GM18868 (cell line): ENCODE measurements around the gene C2CD4D.
A peak's percentile ranks its signal among the peaks of the same experiment; 100 is the strongest.

ENCODE experiments used
- ATAC-seq: cut with Tn5 transposase; IDR thresholded peaks from one replicate; pipeline ENCODE4 v1.9.1; 2021; ENCODE audit warnings: mild to moderate bottlenecking, moderate library complexity; ENCODE audit not compliant: unreplicated experiment

C2CD4D gene

GRCh38 chr1:151790940-151791651 lies 48.5 kb downstream of the C2CD4D start:
- ATAC-seq: no peak

- peak; percentile 98 for ATAC-seq
Measured at GRCh38 chr1:151790071-151790939, 49.3 kb downstream of the C2CD4D start, which contains the start of gene TDRKH. TSS of gene TDRKH (minus strand) at chr1:151790500. CDS start at chr1:151783022, 7,478 bp downstream.
